PC-3 (cell line): ENCODE data around the gene IGLL1. TPM values are rescaled to one million over a fixed set of nuclear protein-coding genes. Genes with fewer than 3 reads are reported as not detected.
"Not testable (repeated sequence)": the region's sequence is repeated elsewhere in the genome, so short reads cannot be mapped to it uniquely, and the experiment has no call there.

ENCODE experiments used
- ATAC-seq: fragments of 200-7000 bp; cut with Tn5 transposase; 2 replicates; pipeline ENCODE4 v1.9.1; 2020; ENCODE audit warnings: mild to moderate bottlenecking, moderate library complexity
- BruUV-seq: library from RNA; stranded (reverse); fragments of 400-500 nt; replicated peaks from 2 replicates; lab custom pipeline; 2021; lab: Mats Ljungman, UMichigan
- CTCF ChIA-PET: fragments of 300-600 bp; sonication (Branson Sonifier 250); formaldehyde crosslinking; loops from one replicate; lab custom pipeline; 2022; ENCODE audit warnings: antibody characterized with exemption; lab: Charles Lee
- POLR2A ChIA-PET: fragments of 300-600 bp; sonication (Branson Sonifier 250); formaldehyde crosslinking; loops from one replicate; lab custom pipeline; 2022; ENCODE audit warnings: antibody characterized with exemption; ENCODE audit not compliant: unreplicated experiment; lab: Charles Lee
- DNase-seq: peaks from one replicate; pipeline ENCODE4 v3.0.0-alpha.2; 2015
- H2AFZ ChIP-seq: fragments of 300-600 bp; sonication (generic); 2 replicates; pipeline ENCODE4 v1.6.0; 2016; ENCODE audit warnings: antibody characterized with exemption, low read length
- H3F3A ChIP-seq: fragments of 300-600 bp; sonication (generic); one replicate; pipeline ENCODE4 v1.6.0; 2017; ENCODE audit warnings: antibody characterized with exemption, low read length, control low read depth, mild to moderate bottlenecking; ENCODE audit not compliant: unreplicated experiment
- H3K27ac ChIP-seq: fragments of 300-600 bp; sonication (generic); 2 replicates; pipeline ENCODE4 v1.5.1; 2016; ENCODE audit warnings: mild to moderate bottlenecking, low read length
- H3K27me3 ChIP-seq: fragments of 300-600 bp; sonication (generic); 2 replicates; pipeline ENCODE4 v1.6.1; 2016; ENCODE audit warnings: low read length, mixed read lengths
- H3K36me3 ChIP-seq: fragments of 300-600 bp; sonication (generic); 2 replicates; pipeline ENCODE4 v1.6.1; 2016; ENCODE audit warnings: low read depth, mixed run types, low read length, mixed read lengths
- H3K4me1 ChIP-seq: fragments of 300-600 bp; sonication (generic); 2 replicates; pipeline ENCODE4 v1.5.1; 2016; ENCODE audit warnings: low read length; ENCODE audit not compliant: insufficient read depth
- H3K4me2 ChIP-seq: fragments of 300-600 bp; sonication (generic); 2 replicates; pipeline ENCODE4 v1.6.0; 2016; ENCODE audit warnings: low read length
- H3K4me3 ChIP-seq: fragments of 300-600 bp; sonication (generic); 2 replicates; pipeline ENCODE4 v1.5.1; 2016; ENCODE audit warnings: mild to moderate bottlenecking, low read length, mixed read lengths
- H3K79me2 ChIP-seq: fragments of 300-600 bp; sonication (generic); 2 replicates; pipeline ENCODE4 v1.6.1; 2017; ENCODE audit warnings: low read length, mixed read lengths
- H3K9ac ChIP-seq: fragments of 300-600 bp; sonication (generic); 2 replicates; pipeline ENCODE4 v1.6.0; 2016; ENCODE audit warnings: mild to moderate bottlenecking, low read length
- H3K9me2 ChIP-seq: fragments of 300-600 bp; sonication (generic); replicated peaks from 2 replicates; pipeline ENCODE4 v1.6.1; 2016; ENCODE audit warnings: mixed run types, low read length, mixed read lengths
- H3K9me3 ChIP-seq: fragments of 300-600 bp; sonication (generic); 2 replicates; pipeline ENCODE4 v1.6.1; 2016; ENCODE audit warnings: low read length, mixed read lengths
- H4K20me1 ChIP-seq: fragments of 300-600 bp; sonication (generic); 2 replicates; pipeline ENCODE4 v1.6.1; 2016; ENCODE audit warnings: low read length, mixed read lengths
- CTCF ChIP-seq: fragments of 300-600 bp; sonication (generic); conservative IDR thresholded peaks from 2 replicates; pipeline ENCODE4 v1.5.1; 2017; ENCODE audit warnings: antibody characterized with exemption, low read depth, mild to moderate bottlenecking, low read length
- EZH2 ChIP-seq: fragments of 300-600 bp; sonication (generic); IDR thresholded peaks from one replicate; pipeline ENCODE4 v1.6.1; 2017; ENCODE audit warnings: antibody characterized with exemption, mild to moderate bottlenecking, low read length; ENCODE audit not compliant: unreplicated experiment
- EZH2phosphoT487 ChIP-seq: fragments of 300-600 bp; sonication (generic); IDR thresholded peaks from 2 replicates; pipeline ENCODE4 v1.6.1; 2018; ENCODE audit warnings: mild to moderate bottlenecking, antibody characterized with exemption, low read length, borderline replicate concordance
- intact Hi-C: fragments of 100-400 bp; cut with micrococcal nuclease; formaldehyde crosslinking; loops from 2 replicates; pipeline ENCODE4 v1.9.0; 2023
- total RNA-seq: library from RNA; depleted of rRNA; stranded (reverse); fragments of >200 nt; gene quantifications from 2 replicates; pipeline ENCODE4 v1.2.3, GENCODE V29; 2014

IGLL1 gene
- total RNA-seq, 1 experiment from 2014 or later: not detected

DNA sequence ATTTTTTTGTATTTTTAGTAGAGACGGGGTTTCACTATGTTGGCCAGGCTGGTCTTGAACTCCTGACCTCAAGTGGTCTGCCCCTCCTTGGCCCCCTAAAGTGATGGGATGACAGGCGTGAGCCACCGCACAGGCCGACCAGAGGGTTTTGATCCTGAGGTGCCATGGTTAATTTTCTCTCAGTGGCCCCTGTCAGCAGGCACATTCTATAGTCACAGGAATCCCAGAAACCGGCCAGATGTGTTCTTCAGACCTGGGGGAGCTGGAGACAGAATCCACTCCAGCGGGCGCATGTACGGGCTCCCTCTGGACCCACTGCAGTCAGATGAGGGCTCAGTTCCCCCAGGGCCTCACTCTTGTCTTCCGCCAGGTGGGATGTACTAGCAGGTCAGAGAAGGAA is 17.0 kb downstream of the IGLL1 start:
- TF ChIP-seq EZH2phosphoT487 (no peak), EZH2 (no peak), CTCF (no peak)
- Histone ChIP-seq H3K9me2 (no peaks in the 10 kb centered on the region), H3K79me2 (no peaks in the 10 kb centered on the region), H3K4me1 (no peaks in the 10 kb centered on the region), H3F3A (no peaks in the 10 kb centered on the region), H3K27ac (no peak overlapping the region), H3K27me3 (no peaks in the 10 kb centered on the region), H3K4me3 (no peak overlapping the region), H2AFZ (no peak overlapping the region), H3K4me2 (no peak overlapping the region), H4K20me1 (no peaks in the 10 kb centered on the region), H3K9ac (no peak overlapping the region), H3K9me3 (no peaks in the 10 kb centered on the region), H3K36me3 (no peaks in the 10 kb centered on the region)
- ChIA-PET CTCF (no interaction called here), POLR2A (no interaction called here)
- no peak for ATAC-seq
- BruUV-seq: no TSS peak
- DNase-seq: no peak
- intact Hi-C loops: no loop called here

DNA sequence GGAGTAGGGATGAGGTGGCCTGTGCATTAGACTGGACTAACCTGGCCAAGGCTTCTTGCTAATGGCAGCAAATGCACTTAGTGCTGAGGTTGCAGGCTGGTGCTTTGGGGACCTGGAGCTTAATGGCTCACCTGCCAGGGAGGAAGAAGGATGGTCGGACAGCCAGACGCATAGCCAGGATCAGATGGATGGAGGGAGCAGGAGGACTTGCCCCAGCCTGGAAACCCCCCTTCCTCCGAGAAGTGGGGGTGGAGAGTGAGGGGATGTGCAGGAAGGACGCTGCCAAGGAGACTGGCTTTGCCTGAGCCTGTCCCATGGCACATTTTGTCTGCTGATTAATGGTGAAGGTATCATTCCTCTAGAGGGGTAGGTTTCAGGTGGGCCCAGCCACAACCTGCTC is 17.9 kb downstream of the IGLL1 start:
- ChIA-PET CTCF (no interaction called here), POLR2A (no interaction called here)
- Histone ChIP-seq H3K27ac (no peak overlapping the region), H3K9me3 (no peaks in the 10 kb centered on the region), H3K79me2 (no peaks in the 10 kb centered on the region), H3K4me1 (no peaks in the 10 kb centered on the region), H3F3A (no peaks in the 10 kb centered on the region), H3K27me3 (no peaks in the 10 kb centered on the region), H2AFZ (no peak overlapping the region), H3K9me2 (no peaks in the 10 kb centered on the region), H3K4me2 (no peak overlapping the region), H3K4me3 (no peak overlapping the region), H4K20me1 (no peaks in the 10 kb centered on the region), H3K36me3 (no peaks in the 10 kb centered on the region), H3K9ac (no peak overlapping the region)
- no TSS peak for BruUV-seq
- intact Hi-C loops: no loop called here
- DNase-seq (no peak), ATAC-seq (no peak)
- no peak for TF ChIP-seq EZH2
- no peak for TF ChIP-seq EZH2phosphoT487
- no peak for TF ChIP-seq CTCF

GRCh38 chr22:23561025-23561510 is 19.0 kb downstream of the IGLL1 start:
- H4K20me1 ChIP-seq, ATAC-seq, H3K9ac ChIP-seq, intact Hi-C loops, BruUV-seq, H3K79me2 ChIP-seq, H2AFZ ChIP-seq, H3K9me2 ChIP-seq, H3K27me3 ChIP-seq, CTCF ChIA-PET, H3K9me3 ChIP-seq, H3K4me3 ChIP-seq, H3F3A ChIP-seq, H3K4me1 ChIP-seq, H3K4me2 ChIP-seq, H3K27ac ChIP-seq, POLR2A ChIA-PET, DNase-seq, H3K36me3 ChIP-seq: not testable (repeated sequence)

DNA sequence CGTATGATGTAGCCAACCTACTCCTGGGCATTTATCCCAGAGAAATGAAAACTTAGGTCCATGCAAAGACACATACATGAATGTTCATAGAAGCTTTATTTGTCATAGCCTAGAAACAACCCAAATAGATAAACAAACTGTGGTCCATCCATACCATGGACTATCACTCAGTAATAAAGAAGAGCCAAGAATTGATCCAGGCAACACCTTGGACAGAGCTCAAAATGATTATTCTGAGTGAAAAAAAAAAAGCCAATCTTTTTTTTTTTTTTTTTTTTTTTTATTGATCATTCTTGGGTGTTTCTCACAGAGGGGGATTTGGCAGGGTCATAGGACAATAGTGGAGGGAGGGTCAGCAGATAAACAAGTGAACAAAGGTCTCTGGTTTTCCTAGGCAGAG is 19.9 kb downstream of the IGLL1 start:
- H3K36me3 ChIP-seq, H3K9ac ChIP-seq, H3K27me3 ChIP-seq, H3F3A ChIP-seq, H2AFZ ChIP-seq, CTCF ChIA-PET, H3K4me2 ChIP-seq, ATAC-seq, H3K9me3 ChIP-seq, H3K27ac ChIP-seq, H3K4me3 ChIP-seq, H4K20me1 ChIP-seq, intact Hi-C loops, H3K9me2 ChIP-seq, DNase-seq, H3K4me1 ChIP-seq, H3K79me2 ChIP-seq, BruUV-seq: not testable (repeated sequence)
- POLR2A ChIA-PET: interaction anchor here (0.6 kb wide), 1 partner anchor 25 kb away, joined by 5 read pairs; no protein-coding TSS in a partner anchor
